GM21447 (cell line): ENCODE results near the gene APPBP2.
"Not testable (repeated sequence)": the region's sequence is repeated elsewhere in the genome, so short reads cannot be mapped to it uniquely, and the experiment has no call there.

Experiments used
- ATAC-seq: cut with Tn5 transposase; IDR thresholded peaks from one replicate; pipeline ENCODE4 v1.9.1; 2021; ENCODE audit not compliant: unreplicated experiment

The APPBP2 gene

GRCh38 chr17:60525685-60526514, at the start of gene APPBP2:
TSS of gene APPBP2 (minus strand) at chr17:60526242. CDS start at chr17:60525931, 311 bp downstream.
- ATAC-seq = peak; percentile 88

GRCh38 chr17:60573236-60574051, 47.4 kb upstream of the APPBP2 start:
- no peak for ATAC-seq

GRCh38 chr17:60565233-60565632, 39.2 kb upstream of the APPBP2 start:
- no peak for ATAC-seq

GRCh38 chr17:60563743-60564142, 37.7 kb upstream of the APPBP2 start:
- no peak for ATAC-seq

GRCh38 chr17:60562421-60562820, 36.4 kb upstream of the APPBP2 start:
- no peak for ATAC-seq

GRCh38 chr17:60560860-60561257, 34.8 kb upstream of the APPBP2 start:
- ATAC-seq = no peak

GRCh38 chr17:60559995-60560859, 34.2 kb upstream of the APPBP2 start:
- ATAC-seq = no peak

GRCh38 chr17:60559659-60559994, 33.6 kb upstream of the APPBP2 start:
- no peak for ATAC-seq

- no peak for ATAC-seq
These were observed 31.8 kb upstream of the APPBP2 start for GRCh38 chr17:60557805-60558204.

GRCh38 chr17:60555786-60556185, 29.7 kb upstream of the APPBP2 start:
- ATAC-seq = no peak

GRCh38 chr17:60554377-60554788, 28.3 kb upstream of the APPBP2 start:
- ATAC-seq = no peak

- not testable (repeated sequence) for ATAC-seq
These were observed 26.2 kb upstream of the APPBP2 start for GRCh38 chr17:60552255-60552654.

GRCh38 chr17:60548990-60549389, 22.9 kb upstream of the APPBP2 start:
- ATAC-seq = no peak

GRCh38 chr17:60545465-60546191, 19.6 kb upstream of the APPBP2 start:
- no peak for ATAC-seq

- ATAC-seq = no peak
These were observed 16.0 kb upstream of the APPBP2 start for GRCh38 chr17:60542071-60542470.

- ATAC-seq = no peak
These were observed 14.4 kb upstream of the APPBP2 start for GRCh38 chr17:60540460-60540859.

- ATAC-seq = no peak
These were observed 13.8 kb upstream of the APPBP2 start for GRCh38 chr17:60539807-60540206.

GRCh38 chr17:60538726-60539125, 12.7 kb upstream of the APPBP2 start:
- no peak for ATAC-seq

- no peak for ATAC-seq
These were observed 9.6 kb upstream of the APPBP2 start for GRCh38 chr17:60535382-60536279.
